Left ventricle myocardium inferior (tissue), 1 donor: ENCODE results near the gene CPNE6. TPM values are rescaled to one million over a fixed set of nuclear protein-coding genes. Genes with fewer than 3 reads are reported as not detected.

Experiments
- DNase-seq: peaks from one replicate; pipeline ENCODE4 v3.0.0-alpha.2; 2020
- H3K27ac ChIP-seq: fragments of 200-600 bp; replicated peaks from 2 replicates; pipeline ENCODE4 v1.8.0; 2021
- H3K27me3 ChIP-seq: fragments of 200-600 bp; 2 replicates; pipeline ENCODE4 v1.8.0; 2021; ENCODE audit warnings: low read depth
- H3K36me3 ChIP-seq: fragments of 200-600 bp; 2 replicates; pipeline ENCODE4 v1.8.0; 2021
- H3K4me1 ChIP-seq: fragments of 200-600 bp; 2 replicates; pipeline ENCODE4 v1.8.0; 2021
- H3K4me3 ChIP-seq: fragments of 200-600 bp; 2 replicates; pipeline ENCODE4 v1.8.0; 2021; ENCODE audit warnings: mild to moderate bottlenecking, moderate library complexity
- H3K9me3 ChIP-seq: fragments of 200-600 bp; replicated peaks from 2 replicates; pipeline ENCODE4 v1.8.0; 2021
- CTCF ChIP-seq: fragments of 200-600 bp; IDR thresholded peaks from 2 replicates; pipeline ENCODE4 v1.8.0; 2021; ENCODE audit warnings: antibody characterized with exemption, mild to moderate bottlenecking, borderline replicate concordance
- intact Hi-C: fragments of 100-400 bp; cut with micrococcal nuclease; formaldehyde crosslinking; loops from one replicate; pipeline ENCODE4 v1.11.0; 2022
- total RNA-seq: library from RNA; stranded (reverse); fragmentation: NEBNext Ultra II Directional; extraction: Animal tissue kit (Norgen Biotek cat#: 25700); gene quantifications from one replicate; pipeline ENCODE4 v1.2.1, GENCODE V29; 2021
- donor health status: DM: no; HTN: yes; CAD: no; lungs with severe emphysema.

Gene CPNE6
- total RNA-seq, 1 donor from 2014 or later, result not detected

- no peak for DNase-seq
- intact Hi-C loops, result no loop called here
- Histone ChIP-seq H3K9me3 (no peaks in the 10 kb centered on the region), H3K27me3 (peaks cover 51% of the 10 kb centered on the region), H3K36me3 (no peaks in the 10 kb centered on the region), H3K4me3 (no peak overlapping the region), H3K27ac (no peak overlapping the region), H3K4me1 (no peaks in the 10 kb centered on the region)
- TF ChIP-seq CTCF, result no peak
Observed at GRCh38 chr14:24070285-24071143, 848 bp upstream of the CPNE6 start.

GRCh38 chr14:24071836-24072430 is 571 bp downstream of the CPNE6 start:
- Histone ChIP-seq H3K4me1 (no peaks in the 10 kb centered on the region), H3K4me3 (no peak overlapping the region), H3K27me3 (peaks cover 56% of the 10 kb centered on the region), H3K9me3 (no peaks in the 10 kb centered on the region), H3K36me3 (no peaks in the 10 kb centered on the region), H3K27ac (no peak overlapping the region)
- intact Hi-C loops, result no loop called here
- no peak for DNase-seq
- no peak for TF ChIP-seq CTCF

- Histone ChIP-seq H3K27me3 (peaks cover 60% of the 10 kb centered on the region), H3K4me3 (no peak overlapping the region), H3K27ac (no peak overlapping the region), H3K4me1 (no peaks in the 10 kb centered on the region), H3K9me3 (no peaks in the 10 kb centered on the region), H3K36me3 (no peaks in the 10 kb centered on the region)
- intact Hi-C loops, result no loop called here
- no peak for DNase-seq
- TF ChIP-seq CTCF, result no peak
Observed at GRCh38 chr14:24072436-24072835, 1.1 kb downstream of the CPNE6 start.

GRCh38 chr14:24072881-24073877 is 1.8 kb downstream of the CPNE6 start:
- no peak overlapping the region for H3K27ac ChIP-seq
- DNase-seq, result no peak
- H3K4me3 ChIP-seq, result no peak overlapping the region

More at GRCh38 chr14:24072881-24073877, 1.8 kb downstream of the CPNE6 start:
- Histone ChIP-seq H3K9me3 (no peaks in the 10 kb centered on the region), H3K36me3 (no peaks in the 10 kb centered on the region), H3K4me1 (no peaks in the 10 kb centered on the region), H3K27me3 (peaks cover 60% of the 10 kb centered on the region)
- intact Hi-C loops, result no loop called here
- TF ChIP-seq CTCF, result no peak
